GM10266 (cell line): ENCODE results near the gene ASL.

ENCODE experiments used
- DNase-seq: peaks from one replicate; pipeline ENCODE4 v3.0.0; 2012; ENCODE audit errors: extremely low spot score
- TF ChIP-seq, protein P1 (sequence below): IDR thresholded peaks from 2 replicates; pipeline ENCODE4 v1.5.1; 2012; ENCODE audit warnings: mild to moderate bottlenecking, low read depth; ENCODE audit not compliant: control insufficient read depth, insufficient read depth; ENCODE audit errors: missing control alignments

ASL gene

GRCh38 chr7:66082083-66082482 lies 6.5 kb downstream of the ASL start:
- no peak for DNase-seq
- TF ChIP-seq, protein P1, sequence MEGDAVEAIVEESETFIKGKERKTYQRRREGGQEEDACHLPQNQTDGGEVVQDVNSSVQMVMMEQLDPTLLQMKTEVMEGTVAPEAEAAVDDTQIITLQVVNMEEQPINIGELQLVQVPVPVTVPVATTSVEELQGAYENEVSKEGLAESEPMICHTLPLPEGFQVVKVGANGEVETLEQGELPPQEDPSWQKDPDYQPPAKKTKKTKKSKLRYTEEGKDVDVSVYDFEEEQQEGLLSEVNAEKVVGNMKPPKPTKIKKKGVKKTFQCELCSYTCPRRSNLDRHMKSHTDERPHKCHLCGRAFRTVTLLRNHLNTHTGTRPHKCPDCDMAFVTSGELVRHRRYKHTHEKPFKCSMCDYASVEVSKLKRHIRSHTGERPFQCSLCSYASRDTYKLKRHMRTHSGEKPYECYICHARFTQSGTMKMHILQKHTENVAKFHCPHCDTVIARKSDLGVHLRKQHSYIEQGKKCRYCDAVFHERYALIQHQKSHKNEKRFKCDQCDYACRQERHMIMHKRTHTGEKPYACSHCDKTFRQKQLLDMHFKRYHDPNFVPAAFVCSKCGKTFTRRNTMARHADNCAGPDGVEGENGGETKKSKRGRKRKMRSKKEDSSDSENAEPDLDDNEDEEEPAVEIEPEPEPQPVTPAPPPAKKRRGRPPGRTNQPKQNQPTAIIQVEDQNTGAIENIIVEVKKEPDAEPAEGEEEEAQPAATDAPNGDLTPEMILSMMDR: no peak

- TF ChIP-seq, protein P1: no peak
- no peak for DNase-seq
These were observed 7.3 kb downstream of the ASL start for GRCh38 chr7:66082886-66083415.

DNA sequence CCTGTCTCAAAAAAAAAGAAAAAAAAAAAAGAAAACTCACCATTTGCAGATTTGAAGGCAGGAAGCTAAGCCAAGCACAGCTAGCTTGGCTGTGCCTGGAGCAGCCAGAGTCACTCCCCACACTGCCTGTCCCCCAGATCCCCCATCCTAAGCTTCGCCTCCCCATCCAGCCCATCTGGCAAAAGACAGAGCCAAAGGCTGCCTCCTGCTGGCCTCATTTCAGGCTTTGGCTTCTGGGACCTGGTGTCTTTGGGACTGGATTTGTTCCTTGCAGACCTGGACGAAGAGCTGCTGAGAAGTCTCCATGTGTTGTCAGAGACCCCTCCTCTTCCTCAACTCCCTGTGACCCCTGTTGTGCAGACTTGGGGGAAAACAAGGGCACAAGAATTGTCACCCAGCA lies 8.1 kb downstream of the ASL start:
- no peak for DNase-seq
- TF ChIP-seq, protein P1: peak; percentile 23

DNA sequence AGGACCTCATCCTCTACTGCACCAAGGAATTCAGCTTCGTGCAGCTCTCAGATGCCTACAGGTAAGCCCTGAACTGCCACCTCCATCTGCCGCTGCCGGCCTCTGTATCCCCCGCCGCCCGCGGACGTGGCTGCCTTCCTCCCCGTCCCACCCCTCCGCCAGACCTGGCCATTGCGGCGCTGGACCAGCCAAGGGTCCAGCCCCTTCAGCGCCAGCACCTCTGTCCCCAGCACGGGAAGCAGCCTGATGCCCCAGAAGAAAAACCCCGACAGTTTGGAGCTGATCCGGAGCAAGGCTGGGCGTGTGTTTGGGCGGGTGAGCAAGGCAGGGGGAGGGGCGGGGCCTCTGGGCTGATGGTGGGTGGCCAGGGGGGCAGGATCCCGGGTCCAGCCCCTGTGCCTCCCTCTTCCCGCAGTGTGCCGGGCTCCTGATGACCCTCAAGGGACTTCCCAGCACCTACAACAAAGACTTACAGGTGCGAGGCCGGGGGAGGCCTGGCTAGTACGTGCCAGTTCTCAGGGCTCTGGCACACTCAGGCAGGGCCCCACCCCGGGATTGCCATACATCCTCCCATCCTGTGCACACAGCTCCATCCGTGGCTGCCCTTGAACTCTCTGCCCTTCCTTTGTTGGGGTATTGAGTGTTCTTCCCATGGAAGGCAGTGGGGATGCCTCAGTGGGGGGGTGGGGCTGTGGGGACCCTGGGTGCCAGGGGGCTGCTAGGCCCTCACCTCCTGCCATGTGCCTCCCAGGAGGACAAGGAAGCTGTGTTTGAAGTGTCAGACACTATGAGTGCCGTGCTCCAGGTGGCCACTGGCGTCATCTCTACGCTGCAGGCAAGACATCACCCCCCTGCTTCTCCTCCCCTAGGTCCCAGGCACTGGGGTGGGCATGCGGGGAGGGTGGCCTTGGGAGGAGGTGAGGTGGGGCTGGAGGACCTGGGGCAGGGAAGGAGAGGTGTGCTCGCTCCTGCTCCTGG lies 13.5 kb downstream of the ASL start:
- TF ChIP-seq, protein P1: no peak
- DNase-seq: no peak

DNA sequence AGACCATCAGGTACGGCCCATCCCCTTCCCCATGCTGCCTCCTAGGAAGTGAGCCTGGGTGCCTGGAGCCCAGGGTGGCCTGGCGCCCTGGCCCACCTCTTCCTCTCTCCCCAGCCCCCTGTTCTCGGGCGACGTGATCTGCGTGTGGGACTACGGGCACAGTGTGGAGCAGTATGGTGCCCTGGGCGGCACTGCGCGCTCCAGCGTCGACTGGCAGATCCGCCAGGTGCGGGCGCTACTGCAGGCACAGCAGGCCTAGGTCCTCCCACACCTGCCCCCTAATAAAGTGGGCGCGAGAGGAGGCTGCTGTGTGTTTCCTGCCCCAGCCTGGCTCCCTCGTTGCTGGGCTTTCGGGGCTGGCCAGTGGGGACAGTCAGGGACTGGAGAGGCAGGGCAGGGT lies 17.0 kb downstream of the ASL start:
- DNase-seq: no peak
- TF ChIP-seq, protein P1: no peak

- TF ChIP-seq, protein P1: no peak
- DNase-seq: no peak
These were observed 19.4 kb downstream of the ASL start for GRCh38 chr7:66095010-66095409.

DNA sequence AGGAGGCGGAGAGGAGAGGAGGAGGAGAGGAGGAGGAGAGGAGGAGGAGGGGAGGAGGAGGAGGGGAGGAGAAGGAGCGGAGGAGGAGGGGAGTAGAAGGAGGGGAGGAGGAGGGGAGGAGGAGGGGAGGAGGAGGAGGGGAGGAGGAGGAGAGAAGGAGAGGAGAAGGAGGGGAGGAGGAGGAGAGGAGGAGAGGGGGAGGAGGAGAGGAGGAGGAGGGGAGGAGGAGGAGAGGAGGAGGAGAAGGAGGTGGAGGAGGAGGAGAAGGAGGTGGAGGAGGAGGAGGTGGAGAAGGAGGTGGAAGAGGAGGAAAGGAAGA lies 23.6 kb downstream of the ASL start:
- DNase-seq: no peak
- TF ChIP-seq, protein P1: no peak
